Activated naive CD4-positive, alpha-beta T cell treated with anti-CD3 and anti-CD28 coated beads, Interleukin-2, amount 50 U/mL, for 24 hours (primary cell): ENCODE data around the gene MAN2B2.

Source experiments
- H3K27ac Mint-ChIP-seq: one replicate; pipeline ENCODE4 v1.8.0; 2021; ENCODE audit warnings: mild to moderate bottlenecking, mixed read lengths
- H3K27me3 Mint-ChIP-seq: one replicate; pipeline ENCODE4 v1.8.0; 2021; ENCODE audit warnings: mixed read lengths
- H3K36me3 Mint-ChIP-seq: one replicate; pipeline ENCODE4 v1.8.0; 2021; ENCODE audit warnings: mixed read lengths
- H3K4me1 Mint-ChIP-seq: one replicate; pipeline ENCODE4 v1.8.0; 2021; ENCODE audit warnings: mixed read lengths
- H3K4me3 Mint-ChIP-seq: one replicate; pipeline ENCODE4 v1.8.0; 2021; ENCODE audit warnings: mild to moderate bottlenecking, mixed read lengths
- H3K9me3 Mint-ChIP-seq: one replicate; pipeline ENCODE4 v1.8.0; 2021; ENCODE audit warnings: mixed read lengths

MAN2B2 gene

GRCh38 chr4:6594341-6594740 is 19.4 kb downstream of the MAN2B2 start:
- H3K4me3 Mint-ChIP-seq: no peak overlapping the region
- no peaks in the 10 kb centered on the region for H3K4me1 Mint-ChIP-seq
- no peaks in the 10 kb centered on the region for H3K27me3 Mint-ChIP-seq
- no peak overlapping the region for H3K27ac Mint-ChIP-seq
- H3K9me3 Mint-ChIP-seq: no peaks in the 10 kb centered on the region
- H3K36me3 Mint-ChIP-seq: peaks cover 3% of the 10 kb centered on the region

- H3K36me3 Mint-ChIP-seq: peaks cover 3% of the 10 kb centered on the region
- no peak overlapping the region for H3K4me3 Mint-ChIP-seq
Observed at GRCh38 chr4:6594826-6595355, 19.9 kb downstream of the MAN2B2 start.

GRCh38 chr4:6595897-6596537 is 21.0 kb downstream of the MAN2B2 start:
- Mint-ChIP-seq H3K36me3 (peaks cover 3% of the 10 kb centered on the region), H3K4me1 (no peaks in the 10 kb centered on the region), H3K9me3 (no peaks in the 10 kb centered on the region), H3K4me3 (no peak overlapping the region), H3K27ac (no peak overlapping the region), H3K27me3 (no peaks in the 10 kb centered on the region)

More at GRCh38 chr4:6594826-6595355, 19.9 kb downstream of the MAN2B2 start:
- H3K9me3 Mint-ChIP-seq: no peaks in the 10 kb centered on the region
- no peaks in the 10 kb centered on the region for H3K4me1 Mint-ChIP-seq
- H3K27me3 Mint-ChIP-seq: no peaks in the 10 kb centered on the region
- H3K27ac Mint-ChIP-seq: no peak overlapping the region

- H3K4me1 Mint-ChIP-seq: no peaks in the 10 kb centered on the region
- H3K27ac Mint-ChIP-seq: no peak overlapping the region
- peaks cover 3% of the 10 kb centered on the region for H3K36me3 Mint-ChIP-seq
- H3K9me3 Mint-ChIP-seq: no peaks in the 10 kb centered on the region
- no peaks in the 10 kb centered on the region for H3K27me3 Mint-ChIP-seq
- no peak overlapping the region for H3K4me3 Mint-ChIP-seq
Observed at GRCh38 chr4:6596948-6597347, 22.0 kb downstream of the MAN2B2 start.

GRCh38 chr4:6598127-6598526 is 23.1 kb downstream of the MAN2B2 start:
- Mint-ChIP-seq H3K4me3 (no peak overlapping the region), H3K4me1 (no peaks in the 10 kb centered on the region), H3K36me3 (peaks cover 9% of the 10 kb centered on the region), H3K27ac (no peak overlapping the region), H3K27me3 (no peaks in the 10 kb centered on the region), H3K9me3 (no peaks in the 10 kb centered on the region)

DNA sequence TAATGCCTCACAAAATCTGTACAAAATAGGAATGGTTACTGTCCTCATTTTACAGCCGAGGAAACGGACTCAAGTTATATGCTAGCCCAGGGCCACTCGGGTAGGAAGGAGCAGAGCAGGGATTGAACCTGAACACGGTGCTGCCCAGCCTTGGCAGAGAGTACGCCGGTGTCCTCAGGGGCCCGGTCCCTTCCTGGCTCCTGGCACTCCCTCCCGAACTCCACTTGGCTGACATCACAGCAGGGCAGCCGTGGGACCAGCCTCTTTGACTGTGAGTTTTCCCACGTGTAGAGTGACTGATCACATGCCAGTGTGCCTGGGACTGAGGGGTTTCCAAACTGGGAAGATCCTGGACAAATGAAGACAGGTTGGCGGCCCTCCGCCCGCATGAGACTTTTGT is 23.7 kb downstream of the MAN2B2 start:
- no peak overlapping the region for H3K27ac Mint-ChIP-seq

DNA sequence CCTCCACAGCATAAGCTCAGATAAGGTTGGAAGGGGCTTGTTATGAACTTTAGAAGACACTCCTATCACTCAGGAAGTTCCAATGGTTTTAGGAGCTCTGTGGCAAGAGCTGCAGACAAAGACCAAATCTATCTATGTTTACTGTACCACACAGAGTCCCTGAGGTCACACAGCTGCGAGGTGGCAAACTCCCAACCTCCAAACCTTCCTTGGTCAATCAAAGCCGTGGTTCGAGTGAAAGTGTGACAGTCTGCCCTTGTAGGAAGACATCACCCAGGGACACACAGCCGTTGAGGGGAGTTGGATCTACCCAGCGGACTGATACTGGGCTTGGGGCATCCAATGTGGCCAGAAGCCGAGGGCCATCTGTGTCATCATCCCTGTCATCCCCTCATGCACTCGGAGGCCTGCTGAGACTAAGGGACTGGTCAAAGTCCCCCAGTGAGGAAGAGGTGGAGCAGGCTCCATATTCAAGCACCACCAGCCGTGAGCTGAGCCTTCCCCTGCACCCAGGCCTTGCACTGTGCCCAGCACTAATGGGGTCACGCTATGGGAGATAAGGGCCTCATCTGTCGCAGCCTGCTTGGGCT is 26.8 kb downstream of the MAN2B2 start:
- H3K36me3 Mint-ChIP-seq: peaks cover 32% of the 10 kb centered on the region
- H3K27me3 Mint-ChIP-seq: no peaks in the 10 kb centered on the region
- H3K27ac Mint-ChIP-seq: no peak overlapping the region
- no peak overlapping the region for H3K4me3 Mint-ChIP-seq
- H3K9me3 Mint-ChIP-seq: no peaks in the 10 kb centered on the region
- H3K4me1 Mint-ChIP-seq: no peaks in the 10 kb centered on the region

More for the DNA sequence above, 23.7 kb downstream of the MAN2B2 start:
- Mint-ChIP-seq H3K27me3 (no peaks in the 10 kb centered on the region), H3K36me3 (peaks cover 12% of the 10 kb centered on the region), H3K4me1 (no peaks in the 10 kb centered on the region), H3K4me3 (no peak overlapping the region), H3K9me3 (no peaks in the 10 kb centered on the region)

DNA sequence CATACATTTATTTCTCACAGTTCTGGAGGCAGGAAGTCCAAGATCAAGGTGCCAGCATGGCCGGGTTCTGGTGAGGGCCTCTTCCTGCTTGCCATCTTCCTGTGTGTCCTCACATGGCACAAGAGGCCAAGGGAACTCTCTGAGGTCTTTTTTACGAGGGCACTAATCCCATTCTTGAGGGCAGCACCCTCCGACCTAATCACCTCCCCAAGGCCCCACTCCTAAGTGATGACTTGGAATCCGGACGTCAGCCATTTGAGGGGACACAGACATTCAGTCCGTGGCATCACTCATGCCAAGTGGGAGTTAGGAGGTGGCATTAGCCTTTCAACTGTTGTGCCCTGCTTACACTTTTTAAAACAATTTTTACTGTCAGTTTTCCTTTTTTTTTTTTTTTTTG is 27.3 kb downstream of the MAN2B2 start:
- H3K27ac Mint-ChIP-seq: no peak overlapping the region
- no peak overlapping the region for H3K4me3 Mint-ChIP-seq
- H3K36me3 Mint-ChIP-seq: peaks cover 36% of the 10 kb centered on the region
- H3K9me3 Mint-ChIP-seq: no peaks in the 10 kb centered on the region
- H3K27me3 Mint-ChIP-seq: no peaks in the 10 kb centered on the region
- H3K4me1 Mint-ChIP-seq: no peaks in the 10 kb centered on the region

GRCh38 chr4:6603128-6603527 is 28.1 kb downstream of the MAN2B2 start:
- Mint-ChIP-seq H3K27me3 (no peaks in the 10 kb centered on the region), H3K27ac (no peak overlapping the region), H3K4me3 (no peak overlapping the region), H3K36me3 (peaks cover 41% of the 10 kb centered on the region), H3K4me1 (no peaks in the 10 kb centered on the region), H3K9me3 (no peaks in the 10 kb centered on the region)

GRCh38 chr4:6605114-6605513 is 30.1 kb downstream of the MAN2B2 start:
- Mint-ChIP-seq H3K36me3 (peaks cover 41% of the 10 kb centered on the region), H3K27ac (no peak overlapping the region), H3K9me3 (no peaks in the 10 kb centered on the region), H3K4me1 (no peaks in the 10 kb centered on the region), H3K4me3 (no peak overlapping the region), H3K27me3 (no peaks in the 10 kb centered on the region)

- Mint-ChIP-seq H3K4me1 (no peaks in the 10 kb centered on the region), H3K4me3 (no peak overlapping the region), H3K9me3 (no peaks in the 10 kb centered on the region), H3K36me3 (peaks cover 41% of the 10 kb centered on the region), H3K27ac (no peak overlapping the region), H3K27me3 (no peaks in the 10 kb centered on the region)
Observed at GRCh38 chr4:6605605-6606004, 30.6 kb downstream of the MAN2B2 start.

GRCh38 chr4:6606465-6607235 is 31.7 kb downstream of the MAN2B2 start:
- H3K27ac Mint-ChIP-seq: no peak overlapping the region

DNA sequence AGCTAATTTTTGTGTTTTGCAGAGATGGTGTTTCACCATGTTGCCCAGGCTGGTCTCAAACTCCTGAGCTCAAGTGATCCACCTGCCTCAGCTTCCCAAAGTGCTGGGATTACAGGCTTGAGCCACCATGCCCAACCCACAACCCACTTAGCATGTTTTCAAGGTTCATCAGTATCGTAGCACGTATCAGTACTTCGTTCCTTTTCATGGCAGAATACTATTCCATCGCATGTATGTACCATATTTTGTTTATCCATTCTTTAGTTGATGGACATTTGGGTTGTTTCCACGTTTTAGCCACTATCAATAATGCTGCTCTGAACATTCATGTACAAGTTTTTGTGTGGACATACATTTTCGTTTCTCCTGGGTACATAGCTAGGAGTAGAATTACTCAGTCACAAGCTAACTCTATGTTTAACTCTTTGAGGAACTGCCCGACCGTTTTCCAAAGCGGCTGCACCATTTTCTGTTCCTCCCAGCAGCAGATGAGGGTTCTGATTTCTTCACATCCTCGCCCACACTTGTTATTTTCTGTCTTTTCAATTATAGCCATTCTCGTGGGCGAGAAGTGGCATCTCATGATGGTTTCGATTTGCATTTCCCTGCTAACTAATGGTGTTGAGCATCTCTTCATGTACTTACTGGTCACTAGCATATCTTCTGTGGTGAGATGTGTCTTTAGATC is 32.5 kb downstream of the MAN2B2 start:
- Mint-ChIP-seq H3K9me3 (no peaks in the 10 kb centered on the region), H3K27me3 (no peaks in the 10 kb centered on the region), H3K27ac (no peak overlapping the region), H3K4me1 (no peaks in the 10 kb centered on the region), H3K36me3 (peaks cover 45% of the 10 kb centered on the region), H3K4me3 (no peak overlapping the region)

More at GRCh38 chr4:6606465-6607235, 31.7 kb downstream of the MAN2B2 start:
- Mint-ChIP-seq H3K36me3 (peaks cover 43% of the 10 kb centered on the region), H3K27me3 (no peaks in the 10 kb centered on the region), H3K4me3 (no peak overlapping the region), H3K4me1 (no peaks in the 10 kb centered on the region), H3K9me3 (no peaks in the 10 kb centered on the region)

DNA sequence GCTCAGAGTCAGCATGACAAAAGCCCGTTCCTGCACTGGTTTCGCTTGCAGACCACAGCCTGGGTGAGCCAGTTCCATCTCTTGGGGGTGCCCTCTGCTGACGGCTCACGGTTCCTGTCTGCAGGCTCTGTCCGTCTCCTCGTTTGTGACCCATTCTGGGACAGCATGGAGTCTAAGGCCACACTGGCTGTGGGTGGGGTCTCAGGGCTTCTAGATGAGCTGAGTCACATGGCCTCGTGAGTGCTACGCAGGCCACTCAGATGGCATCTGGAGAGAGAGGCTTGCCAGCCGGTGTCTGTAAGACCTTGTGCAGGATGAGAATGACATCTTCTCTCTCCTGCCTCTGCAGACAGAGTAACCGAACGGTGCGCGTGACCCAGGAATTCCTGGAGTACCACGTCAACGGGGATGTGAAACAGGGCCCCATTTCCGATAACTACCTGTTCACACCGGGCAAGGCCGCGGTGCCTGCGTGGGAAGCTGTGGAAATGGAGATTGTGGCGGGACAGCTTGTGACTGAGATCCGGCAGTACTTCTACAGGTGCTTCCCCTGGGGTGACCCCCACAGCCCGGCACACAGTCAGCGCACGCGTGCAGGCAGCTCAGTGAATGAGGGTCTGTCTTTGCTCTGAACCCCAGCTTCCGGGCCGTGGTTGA is 33.9 kb downstream of the MAN2B2 start:
- Mint-ChIP-seq H3K36me3 (peaks cover 35% of the 10 kb centered on the region), H3K9me3 (no peaks in the 10 kb centered on the region), H3K27me3 (no peaks in the 10 kb centered on the region), H3K4me1 (no peaks in the 10 kb centered on the region), H3K27ac (no peak overlapping the region), H3K4me3 (no peak overlapping the region)

GRCh38 chr4:6609415-6610079 is 34.6 kb downstream of the MAN2B2 start:
- no peaks in the 10 kb centered on the region for H3K27me3 Mint-ChIP-seq
- no peak overlapping the region for H3K4me3 Mint-ChIP-seq
- H3K4me1 Mint-ChIP-seq: no peaks in the 10 kb centered on the region
- H3K9me3 Mint-ChIP-seq: no peaks in the 10 kb centered on the region
- H3K27ac Mint-ChIP-seq: no peak overlapping the region
- H3K36me3 Mint-ChIP-seq: peaks cover 30% of the 10 kb centered on the region
